GM06990 (cell line): ENCODE results near the gene ZNF33A.

Experiments used
- DNase-seq: peaks from one replicate; pipeline ENCODE4 v3.0.0-alpha.2; 2011; ENCODE audit not compliant: insufficient read length; ENCODE audit errors: extremely low read depth
- H3K27me3 ChIP-seq: replicated peaks from 2 replicates; pipeline ENCODE4 v1.6.0; 2011; ENCODE audit warnings: low read length; ENCODE audit not compliant: control insufficient read depth, insufficient read depth
- H3K36me3 ChIP-seq: 2 replicates; pipeline ENCODE4 v1.5.1; 2011; ENCODE audit warnings: low read length; ENCODE audit not compliant: control insufficient read depth, insufficient read depth
- H3K4me3 ChIP-seq: replicated peaks from 2 replicates; pipeline ENCODE4 v1.5.1; 2011; ENCODE audit warnings: low read depth, mild to moderate bottlenecking, control low read depth, low read length
- TF ChIP-seq, protein P1 (sequence below): IDR thresholded peaks from 2 replicates; pipeline ENCODE4 v1.5.1; 2011; ENCODE audit warnings: low read length, control low read depth, mild to moderate bottlenecking, inconsistent platforms; ENCODE audit not compliant: insufficient read depth, poor library complexity, severe bottlenecking

The ZNF33A gene

DNA sequence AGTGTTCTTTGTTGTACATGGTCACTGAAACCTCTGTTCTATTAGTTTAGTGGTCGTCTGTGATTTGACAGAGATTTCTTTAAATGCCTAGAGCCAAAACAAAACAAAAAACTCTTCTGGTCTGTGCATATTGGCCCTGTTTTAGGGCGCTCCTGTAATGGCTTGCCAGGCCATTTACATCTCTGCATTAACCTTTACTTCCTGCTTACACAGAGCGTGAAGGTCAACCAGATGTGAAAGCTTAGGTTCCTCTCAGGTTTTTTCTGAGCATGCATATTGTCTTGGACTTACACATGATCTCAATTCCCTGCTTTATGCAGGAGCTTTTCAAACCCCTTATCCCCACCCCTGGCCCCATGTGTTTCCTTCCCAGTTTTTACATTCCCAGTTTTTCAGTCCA, 93.3 kb downstream of the ZNF33A start:
- Histone ChIP-seq H3K36me3 (peaks cover 2% of the 10 kb centered on the region), H3K4me3 (no peak overlapping the region), H3K27me3 (no peaks in the 10 kb centered on the region)
- TF ChIP-seq, protein P1, sequence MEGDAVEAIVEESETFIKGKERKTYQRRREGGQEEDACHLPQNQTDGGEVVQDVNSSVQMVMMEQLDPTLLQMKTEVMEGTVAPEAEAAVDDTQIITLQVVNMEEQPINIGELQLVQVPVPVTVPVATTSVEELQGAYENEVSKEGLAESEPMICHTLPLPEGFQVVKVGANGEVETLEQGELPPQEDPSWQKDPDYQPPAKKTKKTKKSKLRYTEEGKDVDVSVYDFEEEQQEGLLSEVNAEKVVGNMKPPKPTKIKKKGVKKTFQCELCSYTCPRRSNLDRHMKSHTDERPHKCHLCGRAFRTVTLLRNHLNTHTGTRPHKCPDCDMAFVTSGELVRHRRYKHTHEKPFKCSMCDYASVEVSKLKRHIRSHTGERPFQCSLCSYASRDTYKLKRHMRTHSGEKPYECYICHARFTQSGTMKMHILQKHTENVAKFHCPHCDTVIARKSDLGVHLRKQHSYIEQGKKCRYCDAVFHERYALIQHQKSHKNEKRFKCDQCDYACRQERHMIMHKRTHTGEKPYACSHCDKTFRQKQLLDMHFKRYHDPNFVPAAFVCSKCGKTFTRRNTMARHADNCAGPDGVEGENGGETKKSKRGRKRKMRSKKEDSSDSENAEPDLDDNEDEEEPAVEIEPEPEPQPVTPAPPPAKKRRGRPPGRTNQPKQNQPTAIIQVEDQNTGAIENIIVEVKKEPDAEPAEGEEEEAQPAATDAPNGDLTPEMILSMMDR: no peak
- DNase-seq: no peak

DNA sequence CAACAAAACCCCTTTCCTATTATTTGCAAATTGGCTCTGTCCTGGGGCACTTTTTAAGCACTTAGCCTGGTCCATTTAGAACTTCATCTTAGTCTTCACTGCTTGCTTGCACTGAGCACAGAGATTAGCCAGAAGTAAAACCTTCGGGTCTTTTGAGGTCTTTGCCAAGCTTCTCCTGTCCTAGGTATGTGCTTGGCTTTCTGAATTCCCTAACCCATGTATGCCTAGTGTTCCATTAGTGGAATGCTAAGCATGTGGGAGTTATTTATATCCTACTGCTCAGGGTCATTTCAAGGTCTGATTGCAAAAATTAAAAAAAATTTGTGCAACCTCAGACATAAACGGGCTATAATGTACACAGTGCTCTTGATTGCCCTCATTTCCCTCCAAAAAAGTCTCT, 101.7 kb downstream of the ZNF33A start:
- no peak for DNase-seq
- Histone ChIP-seq H3K36me3 (peaks cover 7% of the 10 kb centered on the region), H3K4me3 (no peak overlapping the region), H3K27me3 (no peaks in the 10 kb centered on the region)
- TF ChIP-seq, protein P1: no peak
